Hepatocyte (in vitro differentiated cells): ENCODE measurements around the gene NANOS2.

Source experiments
- EZH2 ChIP-seq: fragments of 200-600 bp; sonication (generic); IDR thresholded peaks from 2 replicates; pipeline ENCODE4 v1.6.1; 2016; ENCODE audit warnings: antibody characterized with exemption, mild to moderate bottlenecking, borderline replicate concordance
- EZH2phosphoT487 ChIP-seq: fragments of 200-600 bp; sonication (generic); IDR thresholded peaks from one replicate; pipeline ENCODE4 v1.6.1; 2018; ENCODE audit warnings: antibody characterized with exemption, mild to moderate bottlenecking, low read depth, moderate library complexity; ENCODE audit not compliant: unreplicated experiment, severe bottlenecking
- TF ChIP-seq, protein P1 (sequence below): fragments of 200-600 bp; sonication (generic); IDR thresholded peaks from 2 replicates; pipeline ENCODE4 v1.5.1; 2016; ENCODE audit warnings: antibody characterized with exemption, mild to moderate bottlenecking; ENCODE audit not compliant: poor library complexity

DNA sequence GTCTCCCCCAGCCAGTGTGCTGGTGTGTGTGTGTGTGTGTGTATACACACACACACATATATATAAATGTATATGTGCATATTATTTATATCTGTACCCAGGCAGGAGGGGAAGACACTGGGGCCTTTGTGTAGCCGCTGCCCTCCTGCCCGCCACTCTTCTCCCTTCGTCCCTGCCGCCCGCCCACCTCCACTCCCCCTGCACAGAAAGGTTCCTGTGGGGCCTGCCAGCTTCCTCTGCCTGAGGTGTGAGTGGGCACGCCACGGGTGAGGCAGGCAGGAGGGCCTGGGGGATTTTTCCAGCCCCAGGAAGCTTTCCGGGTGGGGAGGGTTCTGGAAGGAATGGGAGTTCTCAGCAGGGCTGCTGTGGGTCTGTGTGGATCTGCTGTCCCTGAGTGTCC is 35.5 kb downstream of the NANOS2 start:
- TF ChIP-seq, protein P1, sequence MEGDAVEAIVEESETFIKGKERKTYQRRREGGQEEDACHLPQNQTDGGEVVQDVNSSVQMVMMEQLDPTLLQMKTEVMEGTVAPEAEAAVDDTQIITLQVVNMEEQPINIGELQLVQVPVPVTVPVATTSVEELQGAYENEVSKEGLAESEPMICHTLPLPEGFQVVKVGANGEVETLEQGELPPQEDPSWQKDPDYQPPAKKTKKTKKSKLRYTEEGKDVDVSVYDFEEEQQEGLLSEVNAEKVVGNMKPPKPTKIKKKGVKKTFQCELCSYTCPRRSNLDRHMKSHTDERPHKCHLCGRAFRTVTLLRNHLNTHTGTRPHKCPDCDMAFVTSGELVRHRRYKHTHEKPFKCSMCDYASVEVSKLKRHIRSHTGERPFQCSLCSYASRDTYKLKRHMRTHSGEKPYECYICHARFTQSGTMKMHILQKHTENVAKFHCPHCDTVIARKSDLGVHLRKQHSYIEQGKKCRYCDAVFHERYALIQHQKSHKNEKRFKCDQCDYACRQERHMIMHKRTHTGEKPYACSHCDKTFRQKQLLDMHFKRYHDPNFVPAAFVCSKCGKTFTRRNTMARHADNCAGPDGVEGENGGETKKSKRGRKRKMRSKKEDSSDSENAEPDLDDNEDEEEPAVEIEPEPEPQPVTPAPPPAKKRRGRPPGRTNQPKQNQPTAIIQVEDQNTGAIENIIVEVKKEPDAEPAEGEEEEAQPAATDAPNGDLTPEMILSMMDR = no peak
- no peak for TF ChIP-seq EZH2
- no peak for TF ChIP-seq EZH2phosphoT487
